ENCODE data around the gene MUCL3. TPM values are rescaled to one million over a fixed set of nuclear protein-coding genes. Genes with fewer than 3 reads are reported as not detected.

The MUCL3 gene
- total RNA-seq, 4 donors from 2014 or later, result under 0.01 TPM; not detected in 3

DNA sequence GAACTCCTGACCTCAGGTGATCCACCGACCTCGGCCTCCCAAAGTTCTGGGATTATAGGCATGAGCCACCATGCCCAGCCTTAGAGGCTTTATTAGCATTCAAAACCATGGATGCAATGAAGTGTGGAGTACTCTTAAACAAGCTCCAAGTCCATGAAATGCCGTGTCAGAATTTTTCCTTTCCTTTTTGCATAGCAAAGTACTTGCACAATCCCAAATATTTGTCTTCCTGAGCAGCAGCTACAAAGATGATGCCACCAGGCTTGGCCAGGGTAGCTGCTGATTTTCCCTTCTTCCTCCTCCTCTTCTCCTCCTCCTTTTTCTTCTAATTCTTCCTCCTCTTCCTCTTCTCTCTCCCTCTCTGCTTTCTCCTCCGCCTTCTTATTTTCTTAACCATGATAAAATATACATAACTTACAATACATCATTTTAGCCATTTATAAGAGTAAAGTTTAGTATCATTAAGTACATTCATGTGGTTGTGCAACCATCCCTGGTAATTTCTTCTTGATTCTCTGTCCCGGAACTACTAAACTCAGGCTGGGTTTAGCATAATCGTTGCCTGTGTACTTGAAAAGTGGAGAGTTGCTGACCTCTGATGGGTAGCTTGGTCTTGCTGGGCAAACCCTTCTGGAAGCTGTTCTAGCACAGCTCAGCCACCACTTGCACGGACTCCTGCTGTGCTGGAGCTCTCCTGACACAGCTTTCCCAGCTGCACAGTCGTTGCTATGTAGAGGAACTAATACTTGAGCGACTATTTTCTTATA lies 20.3 kb downstream of the MUCL3 start:
- TF ChIP-seq POLR2A (IDR thresholded peaks at IDR 0.05), result no peak
- TF ChIP-seq, protein P1, sequence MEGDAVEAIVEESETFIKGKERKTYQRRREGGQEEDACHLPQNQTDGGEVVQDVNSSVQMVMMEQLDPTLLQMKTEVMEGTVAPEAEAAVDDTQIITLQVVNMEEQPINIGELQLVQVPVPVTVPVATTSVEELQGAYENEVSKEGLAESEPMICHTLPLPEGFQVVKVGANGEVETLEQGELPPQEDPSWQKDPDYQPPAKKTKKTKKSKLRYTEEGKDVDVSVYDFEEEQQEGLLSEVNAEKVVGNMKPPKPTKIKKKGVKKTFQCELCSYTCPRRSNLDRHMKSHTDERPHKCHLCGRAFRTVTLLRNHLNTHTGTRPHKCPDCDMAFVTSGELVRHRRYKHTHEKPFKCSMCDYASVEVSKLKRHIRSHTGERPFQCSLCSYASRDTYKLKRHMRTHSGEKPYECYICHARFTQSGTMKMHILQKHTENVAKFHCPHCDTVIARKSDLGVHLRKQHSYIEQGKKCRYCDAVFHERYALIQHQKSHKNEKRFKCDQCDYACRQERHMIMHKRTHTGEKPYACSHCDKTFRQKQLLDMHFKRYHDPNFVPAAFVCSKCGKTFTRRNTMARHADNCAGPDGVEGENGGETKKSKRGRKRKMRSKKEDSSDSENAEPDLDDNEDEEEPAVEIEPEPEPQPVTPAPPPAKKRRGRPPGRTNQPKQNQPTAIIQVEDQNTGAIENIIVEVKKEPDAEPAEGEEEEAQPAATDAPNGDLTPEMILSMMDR (IDR thresholded peaks at IDR 0.05), result no peak
- Histone ChIP-seq H3K27me3 (no peaks in the 10 kb centered on the region), H3K4me3 (no peak overlapping the region), H3K4me1 (no peaks in the 10 kb centered on the region), H3K27ac (no peak overlapping the region), H3K9me3 (no peaks in the 10 kb centered on the region), H3K36me3 (no peaks in the 10 kb centered on the region)
- DNase-seq, result no peak
- intact Hi-C loops (cut with DNase I; ENCODE audit: low total_unique reads), result no loop called here

DNA sequence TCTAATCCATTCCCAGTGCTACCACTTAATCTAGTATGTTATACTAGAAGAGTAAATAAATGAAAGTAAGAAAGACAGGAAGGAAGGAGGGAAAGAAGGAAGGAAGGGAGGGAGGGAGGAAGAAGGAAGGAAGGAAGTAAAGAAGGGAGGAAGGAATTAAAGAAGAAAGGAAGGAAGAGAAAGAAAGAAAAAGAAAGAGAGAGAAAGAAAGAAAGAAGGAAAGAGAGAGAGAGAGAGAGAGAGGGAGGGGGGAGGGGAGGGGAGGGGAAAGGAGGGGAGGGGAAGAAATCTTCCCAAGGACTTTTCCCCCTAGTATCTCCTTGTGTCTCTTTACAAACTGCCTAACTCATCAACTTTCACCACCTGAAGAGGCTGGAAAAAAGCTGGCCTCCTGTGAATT lies 21.9 kb downstream of the MUCL3 start:
- intact Hi-C loops (cut with DNase I; ENCODE audit: low total_unique reads), result no loop called here
- no peak overlapping the region for H3K4me3 ChIP-seq
- H3K27me3 ChIP-seq, result no peaks in the 10 kb centered on the region
- TF ChIP-seq, protein P1 (IDR thresholded peaks at IDR 0.05), result no peak
- no peak for TF ChIP-seq POLR2A (IDR thresholded peaks at IDR 0.05)
- H3K9me3 ChIP-seq, result no peaks in the 10 kb centered on the region
- H3K27ac ChIP-seq, result no peak overlapping the region
- no peak for DNase-seq
- no peaks in the 10 kb centered on the region for H3K4me1 ChIP-seq
- H3K36me3 ChIP-seq, result no peaks in the 10 kb centered on the region

DNA sequence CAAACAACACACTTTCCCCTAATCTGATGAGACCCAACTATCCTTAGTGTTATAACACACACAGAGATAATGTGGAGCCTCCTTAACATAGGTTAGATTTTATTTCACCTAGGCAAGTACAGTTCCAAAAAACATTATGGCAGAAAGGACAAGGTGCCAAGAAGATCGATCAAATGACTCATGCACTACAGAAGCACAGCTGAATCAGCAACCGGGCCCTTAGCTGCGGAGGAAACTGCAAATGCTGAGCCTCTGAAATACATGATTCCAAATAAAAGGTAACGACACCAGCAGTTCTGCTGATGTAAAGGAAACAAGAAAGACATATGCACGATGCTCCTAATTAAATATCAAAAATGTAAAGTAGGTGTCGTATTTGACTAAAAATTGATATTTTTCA lies 22.9 kb downstream of the MUCL3 start:
- no peaks in the 10 kb centered on the region for H3K4me1 ChIP-seq
- no peak for TF ChIP-seq POLR2A (IDR thresholded peaks at IDR 0.05)
- TF ChIP-seq, protein P1 (IDR thresholded peaks at IDR 0.05), result no peak
- H3K27me3 ChIP-seq, result no peaks in the 10 kb centered on the region
- no peak overlapping the region for H3K27ac ChIP-seq
- no peaks in the 10 kb centered on the region for H3K9me3 ChIP-seq
- H3K4me3 ChIP-seq, result no peak overlapping the region
- H3K36me3 ChIP-seq, result no peaks in the 10 kb centered on the region
- DNase-seq, result no peak
- intact Hi-C loops (cut with DNase I; ENCODE audit: low total_unique reads), result no loop called here

DNA sequence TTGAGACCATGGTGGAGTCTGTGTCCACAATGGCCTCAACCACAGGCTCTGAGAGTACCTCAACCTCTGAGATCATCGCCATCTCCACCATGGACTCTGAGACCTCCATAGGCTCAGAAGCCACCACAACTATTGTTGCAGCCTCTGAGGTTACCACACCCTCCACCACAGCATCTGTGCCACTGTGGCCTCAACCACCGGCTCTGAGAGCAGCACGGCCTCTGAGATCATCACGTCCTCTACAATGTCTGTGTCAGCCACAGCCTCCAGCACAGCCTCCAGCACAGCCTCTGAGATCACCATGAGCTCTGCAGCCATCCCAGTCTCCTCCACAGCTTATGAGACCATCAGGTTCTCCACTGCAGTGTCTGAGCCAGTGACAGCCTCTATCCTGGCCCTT lies 23.3 kb downstream of the MUCL3 start:
- Histone ChIP-seq H3K36me3 (no peaks in the 10 kb centered on the region), H3K4me3 (no peak overlapping the region), H3K27me3 (no peaks in the 10 kb centered on the region), H3K4me1 (no peaks in the 10 kb centered on the region), H3K9me3 (no peaks in the 10 kb centered on the region), H3K27ac (no peak overlapping the region)
- no peak for TF ChIP-seq POLR2A (IDR thresholded peaks at IDR 0.05)
- TF ChIP-seq, protein P1 (IDR thresholded peaks at IDR 0.05), result no peak
- intact Hi-C loops (cut with DNase I; ENCODE audit: low total_unique reads), result no loop called here
- DNase-seq, result no peak

DNA sequence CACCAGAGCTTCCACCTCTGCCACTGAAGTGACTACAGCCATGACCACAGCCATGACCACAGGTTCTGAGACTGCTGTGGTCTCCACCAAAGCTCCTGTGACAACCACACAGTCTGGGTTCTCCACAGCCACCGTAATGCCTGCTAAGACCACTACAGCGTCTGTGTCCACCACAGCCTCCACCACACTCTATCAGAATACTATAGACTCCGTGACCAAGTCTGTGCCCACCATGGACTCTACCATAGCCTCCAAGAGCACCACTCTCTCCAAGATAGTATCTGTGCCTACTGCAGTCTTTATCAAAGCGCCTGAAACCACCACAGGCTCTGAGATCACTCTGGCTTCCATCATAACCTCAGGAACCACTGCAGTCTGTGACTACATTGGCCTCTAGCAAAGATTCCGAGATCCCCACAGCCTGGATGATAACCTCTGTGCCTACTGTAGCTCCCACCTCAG lies 24.4 kb downstream of the MUCL3 start:
- H3K4me3 ChIP-seq, result no peak overlapping the region
- no peak for TF ChIP-seq POLR2A (IDR thresholded peaks at IDR 0.05)
- TF ChIP-seq, protein P1 (IDR thresholded peaks at IDR 0.05), result no peak
- DNase-seq, result no peak
- intact Hi-C loops (cut with DNase I; ENCODE audit: low total_unique reads), result no loop called here
- no peaks in the 10 kb centered on the region for H3K4me1 ChIP-seq
- H3K27me3 ChIP-seq, result no peaks in the 10 kb centered on the region
- no peaks in the 10 kb centered on the region for H3K36me3 ChIP-seq
- H3K27ac ChIP-seq, result no peak overlapping the region
- no peaks in the 10 kb centered on the region for H3K9me3 ChIP-seq

Measured in uterus (tissue), 4 donors.